ENCODE results near the gene SET. TPM values are rescaled to one million over a fixed set of nuclear protein-coding genes. Genes with fewer than 3 reads are reported as not detected.

The SET gene
- polyA plus RNA-seq, 1 experiment = 51.6 TPM

GRCh38 chr9:128743421-128743820 is 54.4 kb downstream of the SET start:
- Histone ChIP-seq H3K27me3 (ENCODE audit: control insufficient read depth, insufficient read depth, low read length) (no peaks in the 10 kb centered on the region), H3K36me3 (ENCODE audit: control insufficient read depth, insufficient read depth, low read length) (peaks cover 13% of the 10 kb centered on the region), H3K4me3 (ENCODE audit: low read depth, low read length) (no peak overlapping the region)
- no peak for TF ChIP-seq CTCF (IDR thresholded peaks at IDR 0.05; ENCODE audit: insufficient read depth, low read depth, low read length)
- ChIA-PET CTCF (interaction anchor here (1.3 kb wide), 2 partner anchors 10 to 17 kb away, joined by 3 to 6 read pairs; no protein-coding TSS in a partner anchor), POLR2A (interaction anchor here (0.7 kb wide), 1 partner anchor 108 kb away, joined by 10 read pairs; no protein-coding TSS in a partner anchor)
- no peak for DNase-seq (ENCODE audit: low read depth)

Small RNA genes within 50 kb of the gene (small RNA-seq; reads per million reads assigned to genes)
- not detected for gene RF00017 (ENCODE audit: insufficient read length, low read depth, low replicate concordance)
- not detected for gene RN7SL560P (ENCODE audit: insufficient read length, low read depth, low replicate concordance)

Other genes with a start within 250 kb of the SET start
- gene ODF2, start 233.2 kb upstream of the SET start, polyA plus RNA-seq (2011; rRNA removed) = 16.3 and 21.5 TPM in 2 replicates
- 22.0 and 25.0 TPM in 2 replicates for gene GLE1, start 184.5 kb upstream of the SET start, polyA plus RNA-seq (2011; rRNA removed)
- gene SPTAN1, start 136.6 kb upstream of the SET start, polyA plus RNA-seq (2011; rRNA removed) = 201 and 317 TPM in 2 replicates
- gene DYNC2I2, start 32.4 kb upstream of the SET start, polyA plus RNA-seq (2011; rRNA removed) = 22.0 and 50.4 TPM in 2 replicates
- gene PKN3, start 13.3 kb downstream of the SET start, polyA plus RNA-seq (2011; rRNA removed) = 2.8 and 3.4 TPM in 2 replicates
- 41.6 and 60.0 TPM in 2 replicates for gene ZDHHC12, start 34.9 kb downstream of the SET start, polyA plus RNA-seq (2011; rRNA removed)
- 41.4 and 64.5 TPM in 2 replicates for gene ZER1, start 82.7 kb downstream of the SET start, polyA plus RNA-seq (2011; rRNA removed)
- 21.2 and 31.9 TPM in 2 replicates for gene TBC1D13, start 98.0 kb downstream of the SET start, polyA plus RNA-seq (2011; rRNA removed)
- 13.3 and 20.7 TPM in 2 replicates for gene ENDOG, start 129.3 kb downstream of the SET start, polyA plus RNA-seq (2011; rRNA removed)
- 23.7 and 45.8 TPM in 2 replicates for gene SPOUT1, start 140.6 kb downstream of the SET start, polyA plus RNA-seq (2011; rRNA removed)
- 4.9 and 5.6 TPM in 2 replicates for gene KYAT1, start 192.7 kb downstream of the SET start, polyA plus RNA-seq (2011; rRNA removed)
- gene LRRC8A, start 192.9 kb downstream of the SET start, polyA plus RNA-seq (2011; rRNA removed) = 29.6 and 56.2 TPM in 2 replicates
- gene PHYHD1, start 231.8 kb downstream of the SET start, polyA plus RNA-seq (2011; rRNA removed) = 15.6 and 18.6 TPM in 2 replicates

Measured in BJ (cell line).